Non-pigmented ciliary epithelial cell (primary cell): Measurements from ENCODE around the gene DLD.
"Not testable (repeated sequence)": the region's sequence is repeated elsewhere in the genome, so short reads cannot be mapped to it uniquely, and the experiment has no call there.

ENCODE experiments used
- DNase-seq: peaks from one replicate; pipeline ENCODE4 v3.0.0-alpha.2; 2010; ENCODE audit warnings: low read depth

Gene DLD

DNA sequence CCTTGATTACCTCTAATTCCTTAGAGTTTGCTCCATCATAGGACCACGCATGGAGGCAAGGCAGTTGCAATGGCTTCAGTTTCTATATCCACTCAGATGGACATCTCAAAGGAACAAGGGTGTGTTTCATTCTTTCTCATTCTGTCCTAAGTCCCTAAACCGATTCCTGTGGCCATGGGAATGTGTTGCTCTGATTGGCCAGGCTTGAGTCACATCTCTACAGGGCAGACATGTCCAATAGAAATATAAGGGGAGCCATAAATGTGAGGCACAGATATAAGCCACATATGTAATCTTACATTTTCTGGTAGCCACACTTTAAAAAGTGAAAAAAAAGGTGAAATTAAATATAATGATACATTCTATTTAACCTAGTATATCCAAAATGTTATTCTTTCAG, 16.9 kb upstream of the DLD start:
- DNase-seq: no peak

DNA sequence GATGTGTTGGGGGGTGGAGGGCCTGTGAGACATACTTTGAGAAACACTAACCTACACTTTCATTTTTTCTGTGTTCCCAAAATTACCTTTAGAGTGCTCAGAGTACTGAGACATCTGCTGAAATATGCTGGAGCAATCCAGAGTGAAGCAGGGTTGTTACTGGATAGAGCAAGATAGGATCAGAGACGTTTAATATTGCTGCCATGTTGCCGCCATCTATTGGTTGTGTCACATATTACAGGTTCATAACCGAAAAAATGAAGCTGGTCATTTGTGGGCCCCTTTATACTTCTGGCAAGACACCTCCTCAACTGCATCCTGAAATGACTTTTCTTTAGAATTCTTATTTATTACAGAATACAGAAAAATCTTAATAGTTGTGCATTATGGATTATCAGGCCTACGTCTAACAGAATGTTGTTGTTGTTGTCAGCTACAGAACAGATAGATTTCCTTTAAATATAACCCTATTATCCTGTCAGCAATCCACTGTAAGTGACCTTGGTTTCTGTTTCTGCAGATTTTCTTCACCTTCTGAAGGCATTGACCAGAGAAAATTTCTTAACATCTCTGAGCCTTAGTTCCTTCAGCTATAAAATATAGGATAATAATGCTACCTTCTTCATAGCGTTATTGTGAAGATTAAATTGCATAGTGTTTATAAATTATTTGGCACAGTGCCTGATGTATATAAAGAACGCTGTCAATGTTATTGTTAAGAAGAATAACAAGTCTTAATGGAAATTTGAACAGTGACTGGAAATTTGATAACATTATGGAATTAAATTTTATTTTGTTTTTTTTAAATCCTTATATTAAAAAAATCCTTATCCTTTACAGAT, 16.2 kb upstream of the DLD start:
- DNase-seq: no peak

DNA sequence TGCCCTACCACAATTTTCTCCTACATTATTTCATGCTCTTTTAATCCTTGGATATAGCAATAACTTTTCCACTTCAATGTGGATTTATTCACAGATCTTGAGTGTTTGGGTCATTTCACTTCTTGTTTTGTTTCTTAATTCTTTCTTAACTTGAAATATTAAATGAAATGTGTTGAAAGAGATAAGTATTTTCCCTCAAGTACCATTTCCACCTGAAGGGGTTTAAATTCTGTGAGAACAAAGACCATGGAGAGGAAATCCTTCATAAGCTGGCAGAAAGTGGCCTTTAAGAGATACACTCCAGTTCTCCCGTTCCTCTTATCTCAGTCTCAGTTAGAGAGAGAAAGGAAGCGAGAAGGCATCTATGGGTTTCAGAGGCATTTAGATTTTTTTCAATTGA, 14.1 kb upstream of the DLD start:
- no peak for DNase-seq

DNA sequence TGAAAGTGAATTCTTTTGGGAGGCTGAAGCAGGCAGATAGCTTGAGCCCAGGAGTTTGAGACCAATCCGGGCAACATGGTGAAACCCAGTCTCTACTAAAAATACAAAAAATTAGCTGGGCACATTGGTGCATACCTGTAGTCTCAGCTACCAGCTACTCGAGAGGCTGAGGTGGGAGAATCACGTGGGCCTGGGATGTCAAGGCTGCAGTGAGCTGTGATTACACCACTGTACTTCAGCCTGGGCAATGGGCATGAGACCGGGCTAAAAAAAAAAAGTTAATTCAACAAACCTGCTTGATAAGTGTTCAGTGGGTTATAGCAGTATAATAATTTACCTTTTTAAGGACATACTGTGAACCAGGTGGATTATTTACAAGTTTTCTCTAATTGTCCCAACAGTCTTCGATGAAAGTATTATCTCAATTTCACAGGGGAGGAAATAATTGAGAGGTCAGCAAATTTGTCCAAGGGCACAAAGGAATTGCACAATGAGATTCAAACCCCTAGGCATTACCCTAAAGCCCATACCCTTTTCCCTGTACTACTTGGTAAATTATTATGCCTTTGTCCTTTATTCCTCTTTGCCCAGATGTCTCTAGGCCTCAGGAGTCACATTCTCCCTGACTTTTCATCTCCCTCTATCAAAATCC, 13.1 kb upstream of the DLD start:
- no peak for DNase-seq

DNA sequence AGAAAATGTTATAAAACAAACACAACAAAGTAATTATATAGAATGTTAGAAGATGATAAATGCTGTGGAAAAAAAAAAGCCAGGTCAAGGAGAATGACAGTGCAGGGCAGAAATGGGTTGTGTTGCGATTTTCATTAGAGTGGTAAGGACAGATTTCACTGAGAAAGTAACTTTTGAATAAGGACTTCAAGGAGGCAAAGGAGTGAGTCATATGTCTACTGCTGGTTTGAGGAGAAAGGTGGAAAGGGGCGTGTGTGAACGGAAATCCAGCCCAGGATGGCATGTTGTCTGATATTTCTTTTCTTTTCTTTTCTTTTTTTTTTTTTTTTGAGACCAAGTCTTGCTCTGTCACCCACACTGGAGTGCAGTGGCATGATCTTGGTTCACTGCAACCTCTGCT, 12.3 kb upstream of the DLD start:
- no peak for DNase-seq

DNA sequence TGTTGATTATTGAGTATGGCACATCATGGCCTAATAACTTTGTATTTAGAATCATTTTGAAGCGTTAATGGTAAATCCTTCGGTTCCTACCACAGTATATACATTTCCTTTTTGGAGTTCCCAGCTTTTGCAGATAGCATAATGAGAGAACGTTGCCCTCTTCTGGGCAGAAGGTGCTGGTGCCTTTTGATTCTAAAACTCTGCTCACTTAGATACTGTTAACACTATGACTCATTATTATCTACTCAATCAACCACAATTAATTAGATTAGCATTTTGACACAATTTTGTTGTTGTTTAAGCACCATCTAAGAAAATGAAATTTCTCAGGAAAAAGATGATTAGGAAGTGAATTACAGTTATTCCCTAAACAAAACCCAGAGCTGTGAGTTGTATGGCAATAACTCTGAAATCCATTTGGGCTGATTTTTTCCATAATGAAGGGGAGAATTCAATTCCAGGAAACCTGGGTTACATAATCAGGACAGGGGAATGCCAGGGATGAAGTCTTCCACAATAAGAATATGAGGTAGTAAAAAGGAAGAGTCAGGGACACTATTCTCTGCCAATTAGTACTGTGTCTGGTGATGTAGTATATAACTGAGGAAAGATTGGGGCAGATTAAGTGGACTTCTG, 11.5 kb upstream of the DLD start:
- no peak for DNase-seq

DNA sequence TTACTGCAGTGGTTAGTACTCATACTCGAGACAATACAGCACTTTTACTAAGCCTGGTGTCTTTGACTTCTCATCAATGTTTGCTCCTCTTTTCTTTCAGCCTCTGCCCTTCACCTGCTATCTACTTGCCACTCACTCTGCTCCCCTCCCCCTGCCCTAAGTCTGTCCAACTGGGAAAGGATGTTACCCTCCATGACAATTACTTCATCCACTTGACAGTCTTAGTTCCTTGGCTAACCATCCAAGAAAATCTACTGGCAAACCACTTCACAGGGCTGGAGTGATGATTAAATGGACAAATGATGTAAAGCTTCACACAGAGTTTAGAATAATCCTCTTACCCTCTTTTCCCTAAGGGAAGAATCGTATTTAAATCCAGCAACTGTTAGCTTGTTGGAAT, 8.2 kb upstream of the DLD start:
- no peak for DNase-seq

DNA sequence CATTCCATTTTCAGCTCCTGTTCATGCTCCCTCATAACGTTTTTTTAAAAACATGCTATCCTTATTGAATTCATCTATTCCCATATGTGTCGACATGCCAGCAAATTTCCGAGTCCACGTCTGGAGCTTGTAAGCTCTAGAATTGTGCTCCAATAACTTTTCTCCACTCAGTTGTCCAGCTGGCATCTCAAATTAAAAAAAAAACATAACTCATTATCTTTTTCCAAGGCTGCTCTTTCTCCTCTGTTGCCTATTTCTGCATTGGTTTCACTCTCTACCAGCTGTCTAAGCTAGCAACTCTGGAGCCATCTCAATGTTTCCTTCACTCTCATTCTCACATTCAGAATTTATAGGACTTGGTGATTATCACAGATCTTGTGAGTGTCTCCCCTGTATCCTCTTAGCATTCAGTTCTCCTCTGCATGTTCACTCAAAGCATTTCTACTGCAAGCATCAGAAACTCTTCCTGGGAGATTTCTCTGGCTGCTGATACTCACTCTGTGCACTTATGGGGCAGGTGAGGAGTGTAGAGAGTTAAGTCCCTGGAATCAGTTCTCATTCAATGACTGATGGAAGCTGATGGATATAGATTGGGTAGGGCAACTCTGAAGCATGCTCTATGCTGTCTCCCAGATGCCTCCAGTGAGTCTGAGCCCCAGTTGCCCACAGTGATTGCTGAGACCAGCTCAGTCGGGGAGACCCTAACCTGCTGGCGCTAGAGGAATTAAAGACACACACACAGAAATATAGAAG, 6.7 kb upstream of the DLD start:
- DNase-seq: no peak

DNA sequence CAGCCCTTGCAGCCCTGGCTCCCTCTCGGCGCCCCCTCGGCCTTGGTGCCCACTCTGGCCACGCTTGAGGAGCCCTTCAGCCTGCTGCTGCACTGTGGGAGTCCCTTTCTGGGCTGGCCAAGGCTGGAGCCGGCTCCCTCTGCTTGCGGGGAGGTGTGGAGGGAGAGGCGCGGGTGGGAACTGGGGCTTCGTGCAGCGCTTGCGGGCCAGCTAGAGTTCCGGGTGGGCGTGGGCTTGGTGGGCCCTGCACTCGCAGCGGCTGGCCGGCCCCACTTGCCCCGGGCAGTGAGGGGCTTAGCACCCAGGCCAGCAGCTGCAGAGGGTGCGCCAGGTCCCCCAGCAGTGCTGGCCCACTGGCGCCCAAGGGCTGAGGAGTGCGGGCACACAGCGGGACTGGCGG, 3.2 kb upstream of the DLD start:
- not testable (repeated sequence) for DNase-seq

DNA sequence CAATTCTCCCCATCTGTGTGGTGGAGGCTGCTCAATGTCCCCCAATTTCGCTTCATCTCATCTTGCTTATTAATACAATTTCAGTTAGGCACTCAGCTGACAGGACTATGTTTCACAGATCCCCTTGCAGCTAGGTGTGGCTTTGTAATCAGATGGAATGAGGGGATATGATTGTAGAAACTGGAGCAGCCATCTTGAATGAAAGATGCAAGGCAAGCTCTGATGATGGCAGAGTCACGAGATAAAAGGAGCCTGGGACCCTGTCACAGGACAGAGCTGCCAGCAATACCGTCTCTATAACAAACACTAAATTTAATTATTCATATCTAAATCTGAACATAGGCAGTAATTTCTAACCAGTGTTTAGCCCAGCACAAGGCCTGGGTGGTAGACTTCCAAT, 991 bp upstream of the DLD start:
- DNase-seq: no peak

DNA sequence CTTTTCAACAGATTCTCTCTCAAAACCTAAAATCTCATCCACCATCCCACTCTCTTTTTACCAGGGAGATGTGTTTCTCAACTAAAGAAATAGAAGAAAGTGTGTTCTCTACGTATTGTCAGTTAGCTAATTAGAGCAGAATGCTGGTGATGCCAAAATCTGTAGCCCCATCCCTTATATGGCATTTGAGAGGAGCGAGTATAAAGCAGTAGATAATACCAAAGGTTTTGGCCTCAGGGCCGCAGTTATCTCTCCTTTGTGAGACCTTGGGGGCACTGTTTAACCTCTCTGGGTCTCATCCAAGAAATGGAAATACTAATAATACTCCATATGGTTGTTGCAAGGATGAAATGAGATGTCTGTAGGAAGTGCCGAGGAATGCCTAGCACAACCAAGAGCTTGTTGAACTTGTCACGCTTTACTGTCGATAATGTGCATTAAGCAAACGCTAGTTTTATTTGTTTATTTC, 456 bp upstream of the DLD start:
- DNase-seq: no peak

DNA sequence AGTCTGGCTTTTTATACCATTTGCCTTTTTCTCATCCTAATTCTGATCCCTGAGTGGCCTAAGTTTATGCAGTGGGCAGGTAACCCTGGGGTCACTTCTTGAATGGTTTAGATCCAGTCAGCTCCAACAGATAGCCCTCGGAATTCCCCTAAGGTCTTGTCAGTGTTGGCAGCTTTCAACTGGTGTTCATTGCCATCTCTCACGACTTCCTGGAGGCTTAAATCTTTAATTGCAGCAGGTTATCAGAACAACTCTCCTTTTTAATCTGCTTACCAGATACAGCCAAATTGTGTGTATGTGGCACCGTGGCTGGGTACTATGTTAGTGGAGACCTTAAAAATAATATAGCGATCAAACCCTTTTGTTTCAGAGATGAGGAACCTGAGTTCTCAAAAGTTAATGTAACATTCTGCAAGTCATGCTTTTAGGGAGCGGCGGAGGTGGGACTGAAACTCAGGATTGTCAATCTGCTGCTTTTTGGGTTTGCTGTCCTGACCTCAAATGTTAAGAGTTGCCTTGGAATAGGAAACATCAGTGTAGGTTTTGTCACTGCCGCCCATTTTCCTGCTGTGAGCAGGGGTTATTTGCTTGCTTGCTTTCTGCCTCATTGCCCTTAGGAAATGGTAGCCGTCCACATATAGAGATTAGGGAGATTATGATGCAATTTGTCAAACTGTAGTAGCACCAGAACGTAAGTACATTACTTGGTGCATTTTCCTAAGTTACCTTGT, 818 bp downstream of the DLD start:
- no peak for DNase-seq

DNA sequence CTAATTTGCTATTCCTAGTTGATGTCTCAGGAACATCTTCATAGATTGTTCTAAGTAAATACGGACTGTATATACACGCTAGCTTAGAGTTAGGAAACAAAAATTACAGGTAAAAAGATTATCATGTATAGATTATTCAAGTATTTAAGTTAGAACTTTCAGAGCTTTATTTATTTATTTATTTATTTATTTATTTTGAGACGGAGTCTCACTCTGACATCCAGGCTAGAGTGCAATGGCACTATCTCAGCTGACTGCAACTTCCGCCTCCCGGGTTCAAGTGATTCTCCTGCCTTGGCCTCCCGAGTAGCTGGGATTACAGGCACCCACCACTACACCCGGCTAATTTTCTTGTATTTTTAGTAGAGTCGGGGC, 1.4 kb downstream of the DLD start:
- not testable (repeated sequence) for DNase-seq

DNA sequence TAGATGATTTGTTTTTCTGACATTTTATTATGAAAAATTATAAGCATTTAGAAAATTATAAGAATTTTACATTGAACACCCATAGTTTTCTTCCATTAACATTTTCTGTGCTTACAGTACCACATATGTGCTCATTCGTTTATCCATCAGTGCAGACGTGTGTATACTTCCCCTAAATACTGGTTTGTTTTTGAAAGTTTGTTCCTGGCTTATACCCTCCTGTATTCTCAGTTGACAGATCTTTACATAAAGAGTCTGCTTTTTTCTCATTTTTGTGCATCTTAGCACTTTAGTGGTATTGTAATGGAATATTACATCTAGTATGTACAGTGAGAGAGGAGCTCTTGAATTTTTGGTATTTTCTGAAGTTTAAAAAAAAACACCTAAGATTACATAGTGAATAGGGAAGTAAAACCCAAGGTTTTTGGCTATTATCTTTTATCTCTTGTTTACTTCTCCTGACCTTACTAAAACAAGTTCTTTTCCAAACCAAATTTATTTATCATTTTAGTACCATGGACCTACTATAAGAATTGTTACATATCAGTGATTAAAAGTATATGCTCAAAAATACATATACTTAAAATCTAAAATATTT, 8.1 kb downstream of the DLD start:
- no peak for DNase-seq

DNA sequence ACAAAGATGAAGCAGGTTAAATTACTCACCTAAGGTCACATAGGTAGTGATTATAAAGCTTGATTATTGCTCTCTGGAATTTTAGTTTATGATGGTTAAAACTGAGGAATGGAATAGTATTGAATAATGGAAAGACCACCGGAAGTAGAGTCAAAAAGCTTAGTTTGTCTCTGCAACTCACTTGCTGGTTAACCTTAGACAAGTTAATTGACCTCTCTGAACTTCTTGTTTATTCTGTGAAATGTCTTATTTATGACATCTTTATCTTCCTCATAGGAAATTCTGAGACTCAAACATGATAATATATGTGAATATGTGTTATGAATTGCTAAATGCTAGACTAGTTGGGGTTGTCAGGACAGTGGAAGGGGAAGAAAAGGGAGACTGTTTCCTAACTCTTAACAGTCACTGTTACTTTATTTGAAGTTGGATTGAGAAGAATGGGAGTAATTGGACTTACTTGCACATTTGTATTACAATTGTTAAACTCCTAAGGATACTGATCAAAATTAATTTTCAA, 9.6 kb downstream of the DLD start:
- no peak for DNase-seq

DNA sequence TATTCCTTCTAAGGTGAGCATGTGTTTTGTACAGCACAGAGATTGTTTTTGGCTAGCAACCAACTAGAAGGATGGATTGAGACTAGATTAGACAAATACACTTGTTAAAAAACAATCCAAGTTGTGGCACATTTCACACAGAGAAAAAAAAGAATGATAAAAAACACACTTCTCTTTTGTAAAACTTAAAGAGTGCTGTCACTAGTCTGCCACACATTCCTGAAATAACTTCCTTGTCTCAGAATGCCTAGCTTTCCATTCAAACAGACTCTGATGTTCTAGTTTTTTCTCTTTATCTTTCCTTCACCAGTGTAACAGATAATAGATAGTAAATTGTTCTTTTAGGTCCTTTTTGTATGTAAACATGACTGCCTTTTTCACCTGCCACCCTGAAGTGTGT, 11.4 kb downstream of the DLD start:
- no peak for DNase-seq

DNA sequence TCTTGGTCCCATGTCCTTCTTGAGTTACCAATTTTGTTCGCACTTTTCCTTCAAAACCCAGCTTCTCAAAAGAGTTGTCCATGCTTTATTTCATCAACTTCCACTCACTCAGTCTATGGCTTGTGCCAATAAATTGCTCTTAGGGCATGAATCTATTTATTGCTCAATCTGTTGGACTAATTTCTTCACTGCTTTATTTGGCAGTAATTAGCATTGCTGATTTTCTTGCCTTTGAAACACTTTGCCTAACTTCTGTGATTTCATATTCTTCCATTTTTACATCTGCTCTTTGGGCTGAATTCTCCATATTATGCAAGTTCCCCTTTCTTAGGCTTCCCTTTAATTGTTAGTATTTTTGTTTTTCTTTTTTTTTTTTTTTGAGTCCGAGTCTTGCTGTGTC, 16.8 kb downstream of the DLD start:
- no peak for DNase-seq

DNA sequence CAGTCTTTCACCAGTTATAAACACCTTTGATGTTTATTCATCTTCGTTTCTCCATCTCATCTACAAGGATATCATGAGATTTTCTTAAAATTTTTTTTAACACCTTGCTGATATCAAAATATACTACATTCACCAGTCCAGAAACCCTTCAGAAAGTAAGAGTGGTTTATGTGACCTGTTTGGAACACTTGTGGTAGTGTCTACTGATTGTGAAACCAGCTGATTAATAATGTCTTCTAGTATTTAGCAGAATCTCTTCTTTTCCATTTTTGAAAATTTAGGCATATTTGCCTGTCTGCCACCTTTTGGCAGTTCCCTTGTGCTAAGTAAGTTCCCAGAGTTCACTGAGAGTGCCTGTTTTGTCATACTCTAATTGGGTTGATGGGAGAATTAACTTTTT, 18.5 kb downstream of the DLD start:
- DNase-seq: no peak

DNA sequence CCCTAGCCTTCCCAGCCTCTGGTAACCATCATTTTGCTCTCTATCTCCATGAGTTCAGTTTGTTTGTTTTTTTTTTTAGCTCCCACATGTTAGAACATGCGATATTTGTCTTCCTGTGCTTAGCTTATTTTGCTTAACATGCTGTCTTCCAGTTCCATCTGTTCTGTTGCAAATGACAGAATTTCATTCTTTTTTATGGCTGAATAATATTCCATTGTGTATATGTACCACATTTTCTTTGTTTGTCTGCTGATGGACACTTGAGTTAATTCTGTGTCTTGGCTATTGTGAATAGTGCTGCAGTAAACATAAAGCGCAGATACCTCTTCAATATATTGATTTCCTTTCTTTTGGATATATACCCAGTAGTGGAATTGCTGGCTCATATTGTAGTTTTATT, 21.0 kb downstream of the DLD start:
- DNase-seq: no peak

DNA sequence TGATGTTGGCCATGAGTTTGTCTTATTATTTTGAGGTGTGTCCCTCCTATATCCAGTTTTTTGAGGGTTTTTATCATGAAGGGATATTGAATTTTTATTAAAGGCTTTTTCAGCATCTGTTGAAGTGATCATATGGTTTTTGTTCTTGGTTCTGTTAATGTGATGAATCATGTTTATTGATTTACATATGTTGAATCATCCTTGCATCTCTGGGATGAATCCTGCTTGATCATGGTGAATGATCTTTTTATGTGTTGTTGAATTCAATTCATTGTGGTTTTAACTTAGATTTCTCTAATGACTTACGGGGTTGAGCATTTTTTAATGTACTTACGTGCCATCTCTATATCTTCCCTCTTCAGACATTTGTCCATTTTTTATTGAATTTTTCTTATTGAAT, 22.9 kb downstream of the DLD start:
- DNase-seq: no peak

DNA sequence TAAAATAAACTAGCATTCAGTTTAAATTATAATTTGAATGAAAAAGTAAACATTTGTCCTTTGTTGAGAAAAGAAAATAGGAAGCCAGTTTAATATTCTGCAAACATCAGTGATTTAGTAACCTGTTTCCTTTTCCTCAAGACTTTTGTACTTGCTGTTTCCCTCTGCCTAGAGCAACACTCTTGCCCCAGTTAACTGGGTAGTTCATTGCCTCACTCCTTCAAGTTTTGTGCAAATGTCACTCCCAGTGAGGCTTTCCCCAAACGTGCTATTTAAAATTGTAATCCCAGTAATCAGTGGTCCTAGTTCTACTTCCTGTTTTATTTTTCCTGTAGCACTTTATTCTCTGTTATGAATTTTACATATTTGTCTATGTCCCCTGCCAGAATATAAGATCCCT, 23.8 kb downstream of the DLD start:
- DNase-seq: no peak
